ENCODE measurements around the gene USP3.
"Not testable (repeated sequence)": the region's sequence is repeated elsewhere in the genome, so short reads cannot be mapped to it uniquely, and the experiment has no call there.

Gene USP3

DNA sequence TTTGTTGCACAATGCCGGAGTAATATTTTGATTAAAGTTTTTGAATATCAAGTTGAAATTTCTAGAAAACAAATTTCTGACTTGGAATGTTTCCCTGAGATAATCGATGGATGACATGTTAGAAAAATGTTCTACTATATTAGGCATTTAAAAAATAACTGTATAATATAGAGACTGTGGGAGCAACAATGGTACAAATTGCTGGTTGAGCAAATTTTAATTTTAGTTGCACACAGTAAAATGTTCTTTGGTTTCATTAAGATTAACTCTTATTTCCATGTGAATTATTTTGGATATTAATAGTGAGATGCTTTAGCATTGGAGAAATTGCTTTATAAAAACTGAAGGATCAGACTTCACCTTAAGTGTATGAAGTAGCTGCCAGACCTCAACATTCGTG is 9.3 kb downstream of the USP3 start:
- no peak for DNase-seq

DNA sequence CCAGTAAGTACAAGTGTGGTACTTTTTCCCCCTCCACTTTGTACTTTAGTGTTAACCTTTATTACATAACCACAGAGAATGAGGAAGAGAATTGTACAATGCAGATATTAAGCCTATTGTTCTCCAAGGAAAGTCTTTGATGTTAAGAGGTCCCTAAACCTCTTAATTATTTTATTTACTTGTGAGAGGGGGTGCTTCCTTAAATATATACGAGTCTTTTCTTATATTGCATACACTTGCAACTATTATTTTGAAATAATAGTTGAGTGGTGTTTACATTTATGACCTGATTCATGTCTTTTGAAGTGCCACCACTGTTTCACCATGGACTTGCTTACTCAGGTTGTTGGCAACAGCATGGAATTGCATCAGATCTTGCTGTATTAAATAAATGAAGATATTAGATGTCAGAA is 10.1 kb downstream of the USP3 start:
- DNase-seq: peak; percentile 65 to 75

DNA sequence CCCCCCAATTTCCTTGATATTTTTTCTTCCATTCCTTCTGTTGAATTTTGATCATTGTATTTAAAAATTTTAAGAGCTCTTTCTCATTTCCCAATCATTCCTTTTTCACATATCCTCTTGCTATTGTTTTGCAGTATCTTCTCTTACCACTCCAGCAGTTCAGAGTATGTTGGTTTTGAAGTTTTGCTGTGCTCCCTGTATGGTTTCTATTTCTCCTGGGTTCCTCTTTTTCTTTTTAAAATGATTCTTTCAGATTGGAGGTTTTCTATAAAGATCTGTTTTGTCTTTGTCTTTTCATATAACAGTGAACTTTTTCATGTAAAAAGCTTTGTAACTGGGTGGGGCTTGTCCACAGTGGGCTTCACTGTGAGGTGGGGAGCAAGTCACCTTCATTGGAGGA is 12.8 kb downstream of the USP3 start:
- no peak for DNase-seq

DNA sequence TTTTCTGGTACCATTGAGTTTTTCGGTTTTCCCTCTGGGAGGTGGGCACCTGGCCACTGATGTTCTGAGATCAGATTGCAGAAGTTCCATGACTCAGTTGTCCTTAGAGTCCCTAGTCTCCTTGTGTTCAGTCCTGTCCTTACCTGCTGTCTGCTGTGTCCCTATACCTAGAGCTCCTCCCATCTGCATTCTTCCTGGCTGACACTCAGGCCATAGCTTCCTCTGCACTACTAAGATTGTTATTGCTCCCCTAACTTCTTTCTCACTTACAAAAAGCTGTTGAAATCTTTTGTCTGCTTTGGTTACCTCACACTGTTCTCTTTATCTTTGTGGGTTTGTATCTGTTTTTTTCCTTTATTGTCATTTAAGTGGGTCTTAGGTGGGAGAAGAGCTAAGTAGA is 13.2 kb downstream of the USP3 start:
- no peak for DNase-seq

DNA sequence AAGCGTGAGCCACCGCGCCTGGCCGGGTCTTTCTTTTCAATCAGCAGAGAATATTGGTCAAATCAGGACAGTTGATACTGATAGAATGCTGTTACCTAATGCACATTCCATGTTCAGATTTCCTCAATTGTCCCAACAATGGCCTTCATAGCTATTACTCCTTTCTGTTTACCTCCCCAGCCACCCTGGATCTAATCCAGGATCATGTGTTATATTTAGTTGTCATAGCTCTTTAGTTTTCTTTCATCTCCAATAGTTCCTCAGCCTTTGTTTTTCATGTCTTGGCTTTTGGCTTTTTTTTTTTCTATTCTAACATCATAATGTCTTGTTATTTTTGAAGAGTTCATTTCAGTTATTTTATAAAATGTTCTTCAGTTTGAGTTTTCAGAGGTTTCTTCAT is 14.6 kb downstream of the USP3 start:
- no peak for DNase-seq

DNA sequence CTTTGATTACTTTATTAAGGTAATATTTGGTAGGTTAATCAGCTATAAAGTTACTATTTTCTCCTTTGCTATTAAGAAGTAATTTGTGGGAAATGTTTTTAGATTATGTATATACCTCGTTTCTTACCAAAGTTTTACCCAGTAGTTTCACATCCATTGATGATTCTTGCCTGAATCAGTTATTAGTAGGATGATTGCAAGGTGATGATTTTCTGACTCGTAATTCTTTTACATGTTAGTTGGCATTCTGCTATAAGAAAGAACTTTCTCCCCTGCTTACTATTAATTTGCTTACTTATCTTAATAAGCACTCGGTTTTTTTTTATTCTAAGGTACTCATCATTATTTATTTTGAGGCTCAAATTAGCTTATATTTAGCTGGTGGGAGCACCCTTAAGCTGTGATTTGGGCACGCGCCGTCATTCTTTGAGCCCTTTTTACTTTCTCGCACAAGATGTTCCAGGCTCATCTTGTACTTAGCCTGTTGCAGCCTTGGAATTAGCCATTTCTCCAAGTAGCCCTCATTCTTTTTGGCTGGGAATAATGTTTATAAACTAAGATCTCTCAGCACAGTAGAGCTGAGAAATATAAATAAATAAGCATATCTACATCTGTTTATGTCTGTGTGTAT is 15.3 kb downstream of the USP3 start:
- DNase-seq: no peak

DNA sequence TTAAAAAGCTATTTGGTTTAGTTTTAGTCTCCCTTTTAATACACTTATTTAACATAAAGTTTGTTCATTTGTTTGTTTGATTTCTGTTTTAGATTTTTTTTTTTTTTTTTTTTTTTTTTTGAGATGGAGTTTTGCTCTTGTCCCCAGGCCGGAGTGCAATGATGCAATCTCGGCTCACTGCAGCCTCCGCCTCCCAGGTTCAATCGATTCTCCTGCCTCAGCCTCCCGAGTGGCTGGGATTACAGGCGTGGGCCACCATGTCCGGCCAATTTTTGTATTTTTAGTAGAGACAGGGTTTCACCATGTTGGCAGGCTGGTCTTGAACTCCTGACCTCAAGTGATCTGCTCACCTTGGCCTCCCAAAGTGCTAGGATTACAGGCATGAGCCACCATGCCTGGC is 16.1 kb downstream of the USP3 start:
- not testable (repeated sequence) for DNase-seq

DNA sequence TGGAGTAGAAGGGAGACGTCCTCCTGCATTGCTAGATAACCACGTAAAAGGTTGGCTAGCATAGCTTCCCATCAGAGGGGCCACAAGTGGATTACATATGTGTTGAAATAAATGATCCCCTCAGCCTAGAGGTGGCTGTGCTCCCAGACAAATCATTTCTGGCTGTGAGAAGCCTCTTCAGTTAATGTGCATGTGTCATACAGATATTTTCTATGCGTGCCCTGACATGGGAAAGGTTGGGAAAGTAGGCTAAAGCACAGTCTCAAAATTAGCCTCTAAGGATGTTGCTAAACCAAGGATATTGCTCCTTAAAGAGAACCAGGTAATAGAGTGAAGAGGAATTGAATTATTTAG is 17.8 kb downstream of the USP3 start:
- no peak for DNase-seq

DNA sequence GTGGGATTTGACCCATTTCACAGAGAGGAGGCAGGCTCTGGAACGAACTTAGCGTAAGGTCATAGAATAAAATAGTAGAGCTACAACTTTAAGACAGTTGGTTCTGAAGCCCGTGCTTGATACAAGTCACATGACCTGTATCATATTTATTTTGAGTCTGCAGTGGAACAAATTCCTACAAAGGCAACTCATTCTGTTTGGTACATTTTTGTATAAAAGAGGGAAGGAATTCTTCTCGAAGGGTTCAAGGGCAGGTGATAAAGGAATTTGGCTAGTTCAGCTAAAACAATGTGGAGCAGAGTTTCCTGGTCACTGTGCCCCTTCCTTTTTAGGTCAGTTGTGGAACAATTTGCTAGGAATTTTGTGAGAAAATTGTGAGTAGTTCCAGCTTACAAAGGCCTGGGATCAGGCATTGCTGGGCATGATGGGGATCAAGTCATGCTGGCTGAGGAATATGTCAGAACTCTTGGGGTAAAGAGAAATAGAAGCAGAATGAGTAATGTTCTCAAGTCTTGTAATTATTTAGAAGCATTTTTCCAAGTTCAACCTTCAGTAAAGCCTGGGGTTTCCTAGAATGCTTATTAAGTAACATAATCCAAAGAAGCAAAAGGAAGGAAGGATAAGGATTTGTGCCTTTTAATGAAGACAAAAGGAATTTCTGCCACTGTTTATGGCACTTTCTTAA is 19.1 kb downstream of the USP3 start:
- no peak for DNase-seq

DNA sequence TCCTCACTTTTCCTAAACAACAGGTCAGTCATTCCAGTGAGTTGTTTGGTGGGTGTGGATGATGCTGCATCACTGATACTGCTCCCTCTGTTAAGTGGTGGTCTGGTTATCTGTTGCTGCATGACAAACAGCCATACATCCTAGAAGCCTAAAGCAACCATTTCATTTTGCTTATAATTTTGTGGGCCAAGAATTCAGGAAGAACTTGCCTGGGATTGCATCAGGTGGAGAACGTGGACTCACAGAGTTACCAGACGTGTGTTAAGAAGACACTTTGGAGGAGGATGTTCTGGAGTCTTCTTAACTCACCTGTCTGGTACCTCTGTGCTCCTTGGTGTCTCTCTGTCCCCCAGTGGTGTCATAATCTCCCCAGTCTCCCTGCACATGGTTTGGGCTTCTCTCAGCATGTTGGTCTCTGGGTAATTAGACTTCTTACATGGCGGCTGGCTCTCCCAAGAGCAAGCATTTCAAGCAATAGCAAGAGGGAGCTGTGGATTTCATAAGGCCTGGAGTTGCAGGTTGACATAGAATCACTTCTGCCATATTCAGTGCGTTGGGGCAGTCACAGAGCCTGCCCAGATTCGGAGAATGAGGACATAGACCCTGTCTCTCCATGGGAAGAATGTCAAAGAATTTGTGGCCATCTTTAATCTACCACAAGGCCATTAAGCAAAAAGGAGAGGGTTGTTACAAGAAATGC is 20.1 kb downstream of the USP3 start:
- DNase-seq: no peak

DNA sequence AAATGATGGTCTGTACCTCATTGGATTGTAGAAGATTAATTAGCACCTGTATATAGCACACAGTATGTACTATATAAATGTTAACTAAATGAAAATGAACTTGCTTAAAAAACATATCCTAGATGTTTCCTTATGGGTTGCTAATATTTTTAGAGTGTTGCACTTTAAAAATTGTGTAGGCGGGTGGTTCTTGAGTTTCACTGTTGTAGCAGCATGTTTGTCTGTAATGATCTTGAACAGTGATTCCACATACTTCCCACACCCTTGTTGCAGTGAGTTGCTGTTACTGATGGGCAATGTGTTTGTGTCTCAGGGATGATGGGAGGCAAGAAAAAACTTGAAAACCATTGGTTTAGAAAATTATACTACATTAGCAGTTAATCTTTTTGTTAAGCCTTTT is 22.0 kb downstream of the USP3 start:
- peak; percentile 54 to 73 for DNase-seq

DNA sequence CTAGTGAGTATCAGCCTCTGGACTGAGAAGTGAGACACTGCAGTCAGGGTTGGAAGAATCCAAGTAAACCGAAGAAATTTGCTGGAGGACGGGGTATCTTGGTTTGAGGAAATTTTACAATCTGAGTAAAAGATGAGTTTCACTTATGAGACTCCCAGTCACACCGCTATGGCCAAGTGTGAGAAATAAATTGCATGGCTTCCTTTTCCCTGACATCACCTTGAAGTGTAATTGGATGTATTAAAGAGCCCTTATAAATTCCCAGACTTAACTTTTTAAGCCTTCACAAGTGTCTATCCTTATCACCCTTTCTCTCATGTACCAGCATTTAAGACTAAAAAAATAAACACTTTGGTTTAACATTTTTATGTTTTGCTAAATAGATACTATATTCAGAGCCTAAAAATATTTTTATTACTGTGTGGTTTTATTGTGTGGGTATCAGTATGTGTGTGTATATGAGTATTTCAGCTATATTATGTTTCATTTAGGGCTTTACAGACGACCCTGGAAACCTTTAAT is 23.8 kb downstream of the USP3 start:
- no peak for DNase-seq

DNA sequence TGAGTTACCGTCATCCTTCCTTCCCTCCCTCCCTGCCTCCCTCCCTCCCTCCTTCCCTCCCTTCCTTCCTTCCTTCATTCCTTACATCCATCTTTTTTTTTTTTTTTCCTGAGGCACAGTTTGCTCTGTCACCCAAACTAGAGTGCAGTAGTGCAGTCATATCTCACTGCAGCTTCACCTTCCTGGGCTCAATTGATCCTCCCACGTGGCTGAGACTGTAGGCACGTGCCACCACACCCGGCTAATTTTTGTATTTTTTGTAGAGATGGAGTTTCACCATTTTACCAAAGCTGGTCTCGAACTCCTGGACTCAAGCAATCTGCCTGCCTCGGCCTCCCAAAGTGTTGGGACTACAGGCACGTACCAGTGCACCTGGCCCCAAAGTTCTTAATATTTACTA is 25.8 kb downstream of the USP3 start:
- no peak for DNase-seq

DNA sequence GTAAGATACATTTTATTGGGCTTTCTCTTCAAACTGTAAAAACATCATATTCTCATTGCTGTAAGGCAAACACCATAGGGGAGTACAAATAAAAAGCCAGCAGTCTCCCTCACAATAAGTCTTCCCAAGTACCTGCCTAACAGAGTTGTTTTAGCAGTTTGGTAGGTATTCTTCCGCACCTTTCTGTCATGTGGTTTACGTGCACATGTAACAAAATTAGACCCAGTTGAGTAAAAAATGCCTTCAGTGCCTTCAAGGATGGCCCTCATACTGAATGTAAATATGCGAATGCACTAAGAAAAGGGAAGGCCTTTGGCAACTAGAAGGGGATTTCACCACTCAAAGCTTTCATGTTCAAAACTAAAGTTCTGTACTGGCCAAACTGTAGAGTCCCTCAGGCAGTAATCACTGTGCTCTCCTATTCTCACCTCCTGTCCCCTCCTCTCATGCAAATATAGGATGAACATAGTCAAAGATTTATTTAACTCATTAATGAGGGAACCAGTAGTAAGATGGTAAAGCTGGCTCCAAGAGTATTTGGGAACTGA is 26.4 kb downstream of the USP3 start:
- peak; percentile 27 to 38 for DNase-seq

DNA sequence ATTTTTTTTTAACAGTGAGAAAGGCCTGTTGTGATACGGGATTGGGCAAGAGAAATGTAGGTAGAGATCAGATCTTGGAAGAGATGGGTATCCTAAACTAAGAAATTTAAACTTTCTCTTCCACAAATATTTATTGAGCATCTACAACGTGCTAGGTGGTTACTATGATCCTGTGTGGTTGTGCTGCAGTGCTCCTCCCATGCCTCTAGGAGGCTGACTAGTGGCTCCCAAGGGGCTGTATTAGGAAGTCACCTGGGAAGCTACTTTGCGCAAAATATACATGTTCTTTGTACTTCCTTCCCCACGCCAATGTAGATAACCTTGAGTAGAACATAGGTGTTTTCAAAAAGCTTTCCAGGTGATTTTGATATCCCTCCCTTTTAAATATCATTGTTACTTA is 27.2 kb downstream of the USP3 start:
- DNase-seq: no peak

DNA sequence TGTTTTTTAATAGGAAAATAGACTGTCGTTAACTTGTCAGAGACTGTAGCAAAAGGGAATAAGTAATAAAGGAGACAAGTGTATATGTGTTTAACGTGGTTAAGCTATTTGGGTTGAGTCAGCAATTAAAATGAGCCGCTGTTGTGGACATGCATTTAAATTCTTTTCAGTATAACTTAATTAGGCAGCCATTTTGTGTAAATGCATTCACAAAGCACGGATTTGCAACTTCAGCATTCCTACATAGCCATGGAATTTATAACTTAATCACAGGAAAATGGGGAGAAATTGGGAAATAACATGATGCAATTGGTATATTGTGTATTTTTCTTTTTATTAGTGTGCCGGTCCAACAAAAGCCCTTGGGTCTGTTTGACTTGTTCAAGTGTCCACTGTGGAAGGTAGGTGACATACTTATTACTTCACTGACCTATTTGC is 27.9 kb downstream of the USP3 start:
- DNase-seq: no peak

DNA sequence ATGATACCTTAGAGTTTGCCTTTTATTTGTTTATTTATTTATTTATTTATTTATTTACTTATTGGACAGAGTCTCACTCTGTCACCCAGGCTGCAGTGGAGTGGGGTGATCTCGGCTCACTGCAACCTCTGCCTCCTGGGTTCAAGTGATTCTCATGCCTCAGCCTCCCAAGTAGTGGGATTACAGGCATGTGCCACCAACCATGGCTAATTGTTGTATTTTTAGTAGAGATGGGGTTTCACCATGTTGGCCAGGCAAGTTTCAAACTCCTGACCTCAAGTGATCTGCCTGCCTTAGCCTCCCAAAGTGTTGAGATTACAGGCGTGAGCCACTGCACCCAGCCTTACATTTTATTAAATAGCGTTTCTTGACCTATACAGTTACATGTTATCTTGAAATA is 30.5 kb downstream of the USP3 start:
- not testable (repeated sequence) for DNase-seq

DNA sequence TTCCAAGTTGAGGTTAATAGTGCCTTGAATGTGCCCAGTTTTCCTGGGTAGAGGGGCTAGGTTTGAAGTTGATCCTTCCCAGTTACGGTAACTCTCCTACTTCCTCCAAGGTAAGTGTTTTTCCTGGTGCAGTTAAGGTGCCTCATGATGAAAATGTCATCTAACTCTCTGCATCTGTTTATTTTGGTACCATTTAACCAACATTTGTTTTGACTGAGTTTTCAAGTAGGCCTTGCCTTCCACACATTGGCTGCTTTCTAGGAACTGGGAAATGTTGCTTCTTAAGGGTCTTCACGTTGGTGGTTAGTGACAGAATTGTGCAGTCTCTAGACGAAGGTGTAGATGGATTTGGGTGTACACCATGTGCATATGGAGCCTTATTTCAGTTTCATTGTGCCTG is 31.3 kb downstream of the USP3 start:
- no peak for DNase-seq

DNA sequence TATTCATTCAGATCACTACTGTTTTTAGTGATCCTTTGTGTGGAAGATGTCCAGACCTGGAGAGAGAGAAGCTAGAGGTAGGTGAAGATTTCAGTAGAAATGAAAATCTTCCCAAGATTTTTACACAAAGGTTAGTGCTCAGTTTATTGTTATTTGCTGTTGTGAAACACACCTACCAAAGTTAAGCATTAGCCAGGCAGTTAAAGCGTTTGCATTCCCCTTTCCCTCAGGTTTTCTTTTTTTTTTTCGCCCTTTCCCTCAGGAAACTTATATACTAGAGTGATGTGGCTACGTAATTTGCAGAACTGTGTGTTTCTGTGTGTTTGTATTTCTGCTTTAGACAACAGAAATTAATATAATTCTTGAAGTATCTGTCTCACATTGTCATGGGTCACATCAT is 34.5 kb downstream of the USP3 start:
- DNase-seq: no peak

DNA sequence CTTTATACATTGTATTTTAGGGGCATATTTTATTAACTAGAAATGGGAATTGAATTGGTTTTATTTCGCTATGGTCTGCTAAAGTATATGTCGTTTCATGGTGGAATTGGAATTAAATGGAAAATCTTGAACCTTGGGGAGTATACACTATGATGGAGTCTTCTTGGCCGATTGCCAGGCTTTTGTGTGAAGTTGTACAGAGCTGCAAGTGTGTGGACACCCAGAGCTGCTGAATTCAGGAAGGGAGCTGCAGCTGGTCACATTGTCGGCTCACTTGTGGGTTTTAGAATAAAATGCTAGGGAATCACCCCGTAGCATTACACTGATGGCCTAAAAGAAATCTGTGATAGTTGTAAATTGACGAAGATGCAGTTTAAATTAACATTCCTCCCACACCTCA is 35.1 kb downstream of the USP3 start:
- peak; percentile 75 for DNase-seq

DNA sequence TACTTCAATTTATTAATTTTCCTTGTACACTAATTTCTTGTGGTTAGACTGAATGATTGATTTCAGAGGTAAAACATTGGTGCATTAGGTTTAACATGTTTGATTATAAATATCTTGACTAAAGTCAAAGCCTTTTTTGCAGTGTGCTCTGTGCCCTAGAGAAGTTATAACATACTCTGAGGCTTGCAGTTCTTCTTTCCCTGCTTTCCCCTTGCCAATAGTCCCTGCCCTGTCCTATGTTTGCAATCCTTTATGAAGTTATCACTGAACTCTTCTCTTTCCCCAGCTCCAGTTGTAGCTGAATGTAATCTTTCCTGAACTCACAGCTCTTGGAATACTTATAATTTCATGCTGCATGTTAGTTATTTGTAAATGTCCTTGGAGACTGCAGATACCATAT is 35.6 kb downstream of the USP3 start:
- peak; percentile 46 to 51 for DNase-seq

DNA sequence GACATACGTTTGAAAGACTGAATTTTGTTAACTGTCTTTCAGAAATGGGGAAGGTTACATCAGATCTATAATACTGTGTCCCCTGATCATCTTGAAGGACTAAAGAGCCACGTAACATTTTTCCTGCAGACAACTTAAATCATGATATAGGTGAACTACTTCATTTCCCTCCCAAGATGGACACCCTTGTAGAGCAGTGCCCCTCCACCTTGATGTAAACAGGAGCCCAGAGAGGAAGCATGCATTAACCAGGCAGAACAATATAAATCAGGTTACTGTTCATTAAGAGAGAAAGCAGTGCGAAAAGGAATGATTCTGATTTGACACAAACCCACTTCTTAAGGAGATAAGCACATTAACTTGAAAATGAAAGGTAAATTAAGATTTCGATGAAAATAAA is 36.1 kb downstream of the USP3 start:
- DNase-seq: no peak

DNA sequence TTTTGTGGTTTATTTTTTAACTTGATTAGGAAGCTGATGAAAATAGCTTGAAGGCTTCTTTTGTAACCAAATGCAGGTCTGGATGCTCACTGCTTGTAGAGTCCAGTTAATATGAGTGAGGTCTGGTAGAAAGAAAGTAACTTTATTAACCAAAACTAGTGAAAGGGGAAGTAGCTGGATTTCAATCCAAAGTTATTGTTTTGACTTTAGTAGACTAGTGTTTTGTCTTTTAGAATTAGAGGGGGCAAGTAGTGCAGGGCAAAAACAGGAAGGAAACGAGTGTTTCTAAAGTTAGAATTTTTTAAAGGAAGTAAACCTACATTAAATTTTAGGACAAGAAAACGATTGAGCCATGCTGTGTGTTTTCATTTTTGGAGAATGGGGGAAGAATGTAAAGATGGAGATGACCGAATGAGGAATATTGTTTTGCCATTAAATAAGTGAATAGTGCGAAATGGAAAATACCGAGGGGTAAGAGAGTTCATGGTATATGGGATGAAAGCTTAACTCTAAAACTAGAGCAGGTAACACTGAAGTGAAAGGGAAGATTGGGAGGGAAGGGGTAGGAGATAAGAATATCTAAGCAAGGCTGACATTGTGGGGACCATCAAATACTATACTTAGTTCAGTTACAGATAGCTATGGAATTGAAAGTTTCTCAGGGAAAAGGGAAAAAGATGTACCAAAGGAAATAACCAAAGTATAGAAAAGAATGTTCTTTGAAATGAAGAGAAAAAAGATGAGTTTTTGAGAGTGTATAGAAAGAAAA is 40.0 kb downstream of the USP3 start:
- peak; percentile 54 to 89 for DNase-seq
